GM12878 (cell line): ENCODE measurements around the gene GAP43. TPM values are rescaled to one million over a fixed set of nuclear protein-coding genes. Genes with fewer than 3 reads are reported as not detected.

Experiments
- ATAC-seq: fragments of 200-7000 bp; cut with Tn5 transposase; 3 replicates; pipeline ENCODE4 v1.9.1; 2020; ENCODE audit warnings: mild to moderate bottlenecking, moderate library complexity
- BruUV-seq: library from RNA; stranded (reverse); fragments of 400-500 nt; replicated peaks from 2 replicates; lab custom pipeline; 2021; lab: Mats Ljungman, UMichigan
- CTCF ChIA-PET: fragments of 300-600 bp; sonication (Branson Sonifier 250); formaldehyde crosslinking; extraction: SDS; loops from one replicate; lab custom pipeline; 2021; ENCODE audit warnings: inconsistent platforms; lab: Yijun Ruan, JAX
- POLR2A ChIA-PET: fragments of 350-600 bp; formaldehyde crosslinking; extraction: SDS; loops from one replicate; lab custom pipeline; 2021; ENCODE audit warnings: inconsistent platforms; lab: Charles Lee
- RAD21 ChIA-PET: fragments of 300-600 bp; sonication (Branson Sonifier 250); formaldehyde crosslinking; loops from one replicate; lab custom pipeline; 2023; ENCODE audit warnings: antibody characterized with exemption; ENCODE audit not compliant: unreplicated experiment; lab: Charles Lee
- SMC1A ChIA-PET: fragments of 300-600 bp; sonication (Branson Sonifier 250); formaldehyde crosslinking; loops from one replicate; lab custom pipeline; 2023; ENCODE audit not compliant: unreplicated experiment, uncharacterized antibody; lab: Charles Lee
- DNase-seq: peaks from one replicate; pipeline ENCODE4 v3.0.0-alpha.2; 2011; ENCODE audit warnings: low read depth, low spot score
- FAIRE-seq: peaks from 3 replicates; lab custom pipeline; 2011; peaks lifted over from hg19 to GRCh38; lab: Jason Lieb, UNC
- H2AFZ ChIP-seq: 2 replicates; pipeline ENCODE4 v1.6.0; 2011; ENCODE audit warnings: low read depth, low read length, control low read depth; ENCODE audit not compliant: control insufficient read depth
- H3K27ac ChIP-seq: 2 replicates; pipeline ENCODE4 v1.5.1; 2011; ENCODE audit warnings: control low read depth; ENCODE audit not compliant: control insufficient read depth, insufficient read depth
- H3K27me3 ChIP-seq, 2 experiments: replicated peaks in 1 of 2; 2 replicates each; pipeline versions ENCODE4 v1.6.0 to v1.6.1; 2011; ENCODE audit warnings: low read length in 1 of 2; ENCODE audit not compliant: control insufficient read depth in 2 of 2, insufficient read depth in 2 of 2
- H3K36me3 ChIP-seq, 2 experiments: 2 replicates each; pipeline ENCODE4 v1.5.1; 2011; ENCODE audit warnings: low read length in 1 of 2; ENCODE audit not compliant: control insufficient read depth in 2 of 2, insufficient read depth in 2 of 2
- H3K4me1 ChIP-seq: 2 replicates; pipeline ENCODE4 v1.6.1; 2011; ENCODE audit warnings: mild to moderate bottlenecking, low read length, moderate library complexity, mixed read lengths; ENCODE audit not compliant: control insufficient read depth, insufficient read depth
- H3K4me2 ChIP-seq: 2 replicates; pipeline ENCODE4 v1.6.0; 2011; ENCODE audit warnings: control low read depth; ENCODE audit not compliant: control insufficient read depth, insufficient read depth
- H3K4me3 ChIP-seq: fragments of 200-600 bp; sonication (generic); 2 replicates; pipeline ENCODE4 v1.5.1; 2016
- H3K79me2 ChIP-seq: 2 replicates; pipeline ENCODE4 v1.6.0; 2011; ENCODE audit warnings: low read length; ENCODE audit not compliant: control insufficient read depth, insufficient read depth
- H3K9ac ChIP-seq: 2 replicates; pipeline ENCODE4 v1.8.0; 2011; ENCODE audit warnings: low read length, control low read depth, mixed read lengths; ENCODE audit not compliant: control insufficient read depth, insufficient read depth
- H3K9me3 ChIP-seq: replicated peaks from 3 replicates; pipeline ENCODE4 v1.5.1; 2011; ENCODE audit warnings: mild to moderate bottlenecking, low read length; ENCODE audit not compliant: control insufficient read depth, insufficient read depth
- H4K20me1 ChIP-seq: 2 replicates; pipeline ENCODE4 v1.6.0; 2011; ENCODE audit not compliant: control insufficient read depth, insufficient read depth
- ASH2L ChIP-seq: fragments of 300-600, 200-600 bp; sonication (generic); IDR thresholded peaks from 2 replicates; pipeline ENCODE4 v1.6.1; 2017; ENCODE audit warnings: low read depth, mild to moderate bottlenecking, borderline replicate concordance
- BMI1 ChIP-seq: fragments of 450-650 bp; IDR thresholded peaks from 2 replicates; pipeline ENCODE4 v1.6.1; 2016; ENCODE audit warnings: mild to moderate bottlenecking, moderate library complexity, borderline replicate concordance
- CBX5 ChIP-seq: sonication (generic); IDR thresholded peaks from 2 replicates; pipeline ENCODE4 v1.6.1; 2016; ENCODE audit warnings: low read depth, moderate library complexity, mild to moderate bottlenecking, inconsistent platforms
- ETV6 ChIP-seq, 2 experiments: fragments of 450-650 bp in 1 of 2; IDR thresholded peaks in 1 of 2; conservative IDR thresholded peaks in 1 of 2; 2 replicates each; pipeline ENCODE4 v1.6.1; 2014; ENCODE audit warnings: antibody characterized with exemption in 1 of 2, borderline replicate concordance in 1 of 2, low read depth in 1 of 2, mild to moderate bottlenecking in 1 of 2, moderate library complexity in 1 of 2
- EZH2 ChIP-seq: IDR thresholded peaks from 2 replicates; pipeline ENCODE4 v1.6.1; 2012; ENCODE audit warnings: low read depth, mild to moderate bottlenecking, control low read depth, inconsistent platforms, low read length, borderline replicate concordance; ENCODE audit not compliant: control insufficient read depth
- GABPA ChIP-seq: IDR thresholded peaks from 2 replicates; pipeline ENCODE4 v1.6.1; 2014; ENCODE audit warnings: antibody characterized with exemption, low read depth, mild to moderate bottlenecking, inconsistent platforms
- HDAC2 ChIP-seq: fragments of 200-600 bp; sonication (generic); IDR thresholded peaks from 2 replicates; pipeline ENCODE4 v1.6.1; 2017
- NFIC ChIP-seq: IDR thresholded peaks from 2 replicates; pipeline ENCODE4 v1.6.1; 2012; ENCODE audit warnings: low read depth, mild to moderate bottlenecking, inconsistent platforms, low read length, moderate library complexity
- NFYA ChIP-seq: IDR thresholded peaks from 2 replicates; pipeline ENCODE4 v1.6.1; 2011; ENCODE audit warnings: low read depth, mild to moderate bottlenecking, low read length, improper control_type of control experiment, borderline replicate concordance
- SIX5 ChIP-seq: IDR thresholded peaks from 2 replicates; pipeline ENCODE4 v1.6.1; 2011; ENCODE audit warnings: mild to moderate bottlenecking, low read depth, low read length, moderate library complexity; ENCODE audit not compliant: severe bottlenecking
- SREBF1 ChIP-seq: IDR thresholded peaks from 2 replicates; pipeline ENCODE4 v1.6.1; 2012; ENCODE audit warnings: mild to moderate bottlenecking, low read length
- TAF1 ChIP-seq: IDR thresholded peaks from 2 replicates; pipeline ENCODE4 v1.6.1; 2011; ENCODE audit warnings: mild to moderate bottlenecking, low read depth, low read length, borderline replicate concordance
- TCF3 ChIP-seq: IDR thresholded peaks from 2 replicates; pipeline ENCODE4 v1.6.1; 2012; ENCODE audit warnings: low read depth, mild to moderate bottlenecking, low read length, borderline replicate concordance; ENCODE audit not compliant: insufficient read depth
- ZBED1 ChIP-seq: IDR thresholded peaks from 2 replicates; pipeline ENCODE4 v1.6.1; 2016; ENCODE audit warnings: borderline replicate concordance
- ZNF24 ChIP-seq: fragments of 450-650 bp; IDR thresholded peaks from 2 replicates; pipeline ENCODE4 v1.6.1; 2017; ENCODE audit warnings: antibody characterized with exemption, mild to moderate bottlenecking
- ZSCAN29 ChIP-seq: fragments of 450-650 bp; IDR thresholded peaks from 2 replicates; pipeline ENCODE4 v1.6.1; 2017; ENCODE audit warnings: mild to moderate bottlenecking, moderate library complexity
- WGBS: methylation state at CpG from one replicate; pipeline ENCODE4 v1.1.6; 2016; ENCODE audit warnings: low lambda C conversion rate; ENCODE audit not compliant: insufficient replicate concordance, insufficient coverage; ENCODE audit errors: missing lambda C conversion rate; 5-methylcytosine and 5-hydroxymethylcytosine counted together
- in situ Hi-C: fragments of 300-500 bp; cut with MboI; formaldehyde crosslinking; loops from 9 replicates; pipeline ENCODE4 v1.14.3; 2018; ENCODE audit warnings: mixed read lengths
- intact Hi-C: fragments of 100-400 bp; cut with micrococcal nuclease; formaldehyde crosslinking; loops from one replicate; pipeline ENCODE4 v1.14.2; 2022; ENCODE audit not compliant: unreplicated experiment
- polyA plus RNA-seq, 11 experiments: library from polyadenylated mRNA; depleted of rRNA in 4 of 11; unstranded in 6 of 11; stranded (reverse) in 5 of 11; fragments of >200 nt; fragmentation: Nextera tagmentation in 4 of 11; fragmentation: Illumina TruSeq in 1 of 11; extraction: Ambion mirVana in 4 of 11; extraction: Trizol in 1 of 11; gene quantifications; 1 replicate in 1 of 11; 2 replicates in 10 of 11; pipeline versions ENCODE4 v1.2.1 to v1.2.3, GENCODE V29; 2011 to 2016; ENCODE audit warnings: inconsistent platforms in 2 of 11, missing spikeins in 2 of 11, low read depth in 1 of 11
- total RNA-seq, 4 experiments: library from RNA; depleted of rRNA in 3 of 4; stranded (reverse); fragments of >200 nt in 3 of 4; fragmentation: Illumina TruSeq in 1 of 4; extraction: Trizol in 1 of 4; gene quantifications; 2 replicates each; pipeline versions ENCODE4 v1.2.1 to v1.2.3, GENCODE V29; 2013 to 2021
- TF ChIP-seq, protein P1 (sequence below): fragments of 450-650 bp; formaldehyde crosslinking; IDR thresholded peaks from 2 replicates; pipeline ENCODE4 v1.4.0; 2022; ENCODE audit warnings: mild to moderate bottlenecking, moderate library complexity
- TF ChIP-seq, protein P2 (sequence below): IDR thresholded peaks from 2 replicates; pipeline ENCODE4 v1.6.1; 2012; ENCODE audit warnings: low read length, inconsistent platforms

GAP43 gene
- total and polyA plus RNA-seq, 10 of the 15 experiments (the other 5 are each of a cell fraction or from before 2014, with no cell fraction given) = 0.06 to 0.16 TPM; not detected in 8

DNA sequence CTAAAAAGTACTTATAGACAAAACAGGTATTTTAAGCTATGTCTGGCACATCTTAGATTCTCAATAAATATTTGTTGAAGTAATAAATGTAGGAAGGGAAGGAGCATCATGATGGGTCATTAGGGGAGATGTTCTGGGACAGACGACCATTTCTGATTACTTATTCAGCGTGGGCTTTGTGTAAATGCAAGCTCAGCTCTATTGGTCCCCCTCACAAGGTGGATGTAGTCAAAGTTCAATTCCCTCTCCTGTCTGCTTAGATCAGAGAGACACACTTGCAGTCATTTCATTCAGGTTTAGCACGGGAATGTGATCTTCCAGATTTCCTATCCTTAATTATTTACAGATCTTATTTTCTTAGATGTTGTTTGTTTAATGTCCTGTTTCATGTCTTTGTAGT, 7.5 kb downstream of the GAP43 start:
- DNase-seq = no peak
- no peak overlapping the region for H3K27ac ChIP-seq
- no peak overlapping the region for H3K4me3 ChIP-seq
- in situ Hi-C loops (no loop called here), intact Hi-C loops (no loop called here)
- WGBS = 27% methylated on average over 3 of the region's 3 CpGs
- ATAC-seq = no peak
- ChIA-PET RAD21 (no interaction called here), SMC1A (no interaction called here), CTCF (no interaction called here), POLR2A (no interaction called here)
- H4K20me1 ChIP-seq = no peaks in the 10 kb centered on the region
- no TSS peak for BruUV-seq
- no peak for FAIRE-seq
- TF ChIP-seq, protein P1, sequence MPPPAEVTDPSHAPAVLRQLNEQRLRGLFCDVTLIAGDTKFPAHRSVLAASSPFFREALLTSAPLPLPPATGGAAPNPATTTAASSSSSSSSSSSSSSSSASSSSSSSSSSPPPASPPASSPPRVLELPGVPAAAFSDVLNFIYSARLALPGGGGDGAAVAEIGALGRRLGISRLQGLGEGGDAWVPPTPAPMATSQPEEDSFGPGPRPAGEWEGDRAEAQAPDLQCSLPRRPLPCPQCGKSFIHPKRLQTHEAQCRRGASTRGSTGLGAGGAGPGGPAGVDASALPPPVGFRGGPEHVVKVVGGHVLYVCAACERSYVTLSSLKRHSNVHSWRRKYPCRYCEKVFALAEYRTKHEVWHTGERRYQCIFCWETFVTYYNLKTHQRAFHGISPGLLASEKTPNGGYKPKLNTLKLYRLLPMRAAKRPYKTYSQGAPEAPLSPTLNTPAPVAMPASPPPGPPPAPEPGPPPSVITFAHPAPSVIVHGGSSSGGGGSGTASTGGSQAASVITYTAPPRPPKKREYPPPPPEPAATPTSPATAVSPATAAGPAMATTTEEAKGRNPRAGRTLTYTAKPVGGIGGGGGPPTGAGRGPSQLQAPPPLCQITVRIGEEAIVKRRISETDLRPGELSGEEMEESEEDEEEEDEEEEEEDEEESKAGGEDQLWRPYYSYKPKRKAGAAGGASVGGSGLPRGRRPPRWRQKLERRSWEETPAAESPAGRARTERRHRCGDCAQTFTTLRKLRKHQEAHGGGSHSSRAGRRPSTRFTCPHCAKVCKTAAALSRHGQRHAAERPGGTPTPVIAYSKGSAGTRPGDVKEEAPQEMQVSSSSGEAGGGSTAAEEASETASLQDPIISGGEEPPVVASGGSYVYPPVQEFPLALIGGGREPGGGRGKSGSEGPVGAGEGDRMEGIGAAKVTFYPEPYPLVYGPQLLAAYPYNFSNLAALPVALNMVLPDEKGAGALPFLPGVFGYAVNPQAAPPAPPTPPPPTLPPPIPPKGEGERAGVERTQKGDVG = no peak
- TF ChIP-seq TCF3 (no peak), CBX5 (no peak), NFIC (no peak), EZH2 (no peak), NFYA (no peak), HDAC2 (no peak), ETV6 (conservative IDR thresholded peaks at IDR 0.05 in 1 of 2, IDR thresholded peaks at IDR 0.05 in 1 of 2; ENCODE audit: borderline replicate concordance in 1 of 2, low read depth in 1 of 2) (no peak), ZNF24 (no peak), BMI1 (no peak), ZBED1 (no peak), TAF1 (no peak), SIX5 (no peak), SREBF1 (no peak), ZSCAN29 (no peak), ASH2L (no peak), GABPA (no peak)
- TF ChIP-seq, protein P2, sequence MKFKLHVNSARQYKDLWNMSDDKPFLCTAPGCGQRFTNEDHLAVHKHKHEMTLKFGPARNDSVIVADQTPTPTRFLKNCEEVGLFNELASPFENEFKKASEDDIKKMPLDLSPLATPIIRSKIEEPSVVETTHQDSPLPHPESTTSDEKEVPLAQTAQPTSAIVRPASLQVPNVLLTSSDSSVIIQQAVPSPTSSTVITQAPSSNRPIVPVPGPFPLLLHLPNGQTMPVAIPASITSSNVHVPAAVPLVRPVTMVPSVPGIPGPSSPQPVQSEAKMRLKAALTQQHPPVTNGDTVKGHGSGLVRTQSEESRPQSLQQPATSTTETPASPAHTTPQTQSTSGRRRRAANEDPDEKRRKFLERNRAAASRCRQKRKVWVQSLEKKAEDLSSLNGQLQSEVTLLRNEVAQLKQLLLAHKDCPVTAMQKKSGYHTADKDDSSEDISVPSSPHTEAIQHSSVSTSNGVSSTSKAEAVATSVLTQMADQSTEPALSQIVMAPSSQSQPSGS = no peak
- H3K79me2 ChIP-seq = no peaks in the 10 kb centered on the region
- H3K36me3 ChIP-seq = no peaks in the 10 kb centered on the region
- no peak overlapping the region for H3K4me2 ChIP-seq
- peaks cover 8% of the 10 kb centered on the region for H3K4me1 ChIP-seq
- no peak overlapping the region for H2AFZ ChIP-seq
- no peaks in the 10 kb centered on the region; a peak in 1 of 4 replicates for H3K27me3 ChIP-seq
- H3K9me3 ChIP-seq = no peaks in the 10 kb centered on the region
- H3K9ac ChIP-seq = no peak overlapping the region
